Sigmoid colon (tissue), 4 donors: Measurements from ENCODE around the gene OCIAD1.

ENCODE experiments used
- CTCF ChIP-seq, 4 experiments: fragments of 450-650 bp in 3 of 4; fragments of 200-600 bp in 1 of 4; IDR thresholded peaks; one replicate each; pipeline ENCODE4 v1.5.1; 2016 to 2019; ENCODE audit warnings: antibody characterized with exemption in 4 of 4, mild to moderate bottlenecking in 3 of 4, moderate library complexity in 2 of 4
- POLR2A ChIP-seq, 2 donors: fragments of 450-650 bp; IDR thresholded peaks; one replicate each; pipeline ENCODE4 v1.6.1; 2016; ENCODE audit warnings: antibody characterized with exemption in 2 of 2, mild to moderate bottlenecking in 2 of 2, moderate library complexity in 2 of 2
- POLR2AphosphoS5 ChIP-seq, 4 donors: sonication (generic); formaldehyde crosslinking; IDR thresholded peaks; one replicate each; pipeline ENCODE4 v1.6.1; 2017; ENCODE audit warnings: antibody characterized with exemption in 4 of 4

GRCh38 chr4:48796191-48796926 lies 34.5 kb upstream of the OCIAD1 start:
- TF ChIP-seq CTCF (IDR thresholded peaks at IDR 0.05) (no peak), POLR2A (IDR thresholded peaks at IDR 0.05) (no peak), POLR2AphosphoS5 (IDR thresholded peaks at IDR 0.05) (no peak)
